Type B pancreatic cell (in vitro differentiated cells): Measurements from ENCODE around the gene PACSIN3. TPM values are rescaled to one million over a fixed set of nuclear protein-coding genes. Genes with fewer than 3 reads are reported as not detected.

ENCODE experiments used
- DNase-seq: peaks from one replicate; pipeline ENCODE4 v3.0.0; 2021; ENCODE audit warnings: mixed read lengths; ENCODE audit not compliant: unreplicated experiment; ENCODE audit errors: extremely low spot score
- H3K27ac Mint-ChIP-seq: 2 replicates; pipeline ENCODE4 v1.8.0; 2021; ENCODE audit warnings: mild to moderate bottlenecking, mixed read lengths
- H3K27me3 Mint-ChIP-seq: 2 replicates; pipeline ENCODE4 v1.8.0; 2021; ENCODE audit warnings: mixed read lengths
- H3K36me3 Mint-ChIP-seq: 2 replicates; pipeline ENCODE4 v1.8.0; 2021; ENCODE audit warnings: mixed read lengths
- H3K4me1 Mint-ChIP-seq: one replicate; pipeline ENCODE4 v1.8.0; 2021; ENCODE audit warnings: mixed read lengths; ENCODE audit not compliant: unreplicated experiment
- H3K4me3 Mint-ChIP-seq: 2 replicates; pipeline ENCODE4 v1.8.0; 2021; ENCODE audit warnings: mild to moderate bottlenecking, mixed read lengths
- H3K9me3 Mint-ChIP-seq: 2 replicates; pipeline ENCODE4 v1.8.0; 2021; ENCODE audit warnings: mixed read lengths
- CTCF ChIP-seq: fragments of 200-600 bp; sonication (generic); conservative IDR thresholded peaks from 2 replicates; pipeline ENCODE4 v1.5.0; 2021; ENCODE audit warnings: antibody characterized with exemption, mild to moderate bottlenecking
- total RNA-seq: library from RNA; stranded (reverse); gene quantifications from 2 replicates; pipeline ENCODE4 v1.2.1, GENCODE V29; 2021; ENCODE audit warnings: low replicate concordance

The PACSIN3 gene
- total RNA-seq, 1 donor from 2014 or later = 52.5 TPM

GRCh38 chr11:47229161-47229560 lies 42.9 kb upstream of the PACSIN3 start:
- H3K4me3 Mint-ChIP-seq = no peak overlapping the region
- H3K36me3 Mint-ChIP-seq = peaks cover 16% of the 10 kb centered on the region
- no peak overlapping the region for H3K27ac Mint-ChIP-seq
- H3K9me3 Mint-ChIP-seq = no peaks in the 10 kb centered on the region
- no peak for TF ChIP-seq CTCF
- DNase-seq = no peak
- no peaks in the 10 kb centered on the region for H3K27me3 Mint-ChIP-seq
- H3K4me1 Mint-ChIP-seq = peaks cover 2% of the 10 kb centered on the region

GRCh38 chr11:47225552-47226400 lies 39.5 kb upstream of the PACSIN3 start:
- H3K27me3 Mint-ChIP-seq = no peaks in the 10 kb centered on the region
- H3K36me3 Mint-ChIP-seq = peaks cover 21% of the 10 kb centered on the region
- no peaks in the 10 kb centered on the region for H3K9me3 Mint-ChIP-seq
- H3K4me3 Mint-ChIP-seq = no peak overlapping the region
- H3K27ac Mint-ChIP-seq = no peak overlapping the region
- DNase-seq = no peak
- H3K4me1 Mint-ChIP-seq = no peaks in the 10 kb centered on the region
- TF ChIP-seq CTCF = no peak

DNA sequence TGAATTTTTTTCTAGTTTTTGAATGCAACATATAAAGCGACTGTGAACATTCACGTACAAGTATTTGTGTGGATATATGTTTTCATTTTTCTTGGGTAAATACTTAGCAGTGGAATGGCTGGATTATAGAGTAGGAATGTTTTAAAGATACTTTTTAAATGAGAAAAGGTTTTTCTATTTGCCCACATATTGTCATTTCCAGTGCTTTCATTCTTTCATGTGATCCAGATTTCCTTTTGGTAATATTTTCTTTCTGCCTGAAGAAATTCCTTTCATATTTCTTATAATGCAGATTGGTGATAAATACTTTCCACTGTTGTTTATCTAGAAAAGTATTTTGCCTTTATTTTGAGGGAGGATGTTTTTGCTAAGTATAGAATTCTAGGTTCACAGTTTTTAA lies 36.5 kb upstream of the PACSIN3 start:
- H3K36me3 Mint-ChIP-seq = peaks cover 16% of the 10 kb centered on the region
- H3K4me1 Mint-ChIP-seq = peaks cover 16% of the 10 kb centered on the region
- H3K27me3 Mint-ChIP-seq = no peaks in the 10 kb centered on the region

GRCh38 chr11:47220401-47220821 lies 34.2 kb upstream of the PACSIN3 start:
- DNase-seq = no peak
- H3K27ac Mint-ChIP-seq = peak overlapping the region; percentile 14
- H3K36me3 Mint-ChIP-seq = peaks cover 18% of the 10 kb centered on the region
- no peak overlapping the region for H3K4me3 Mint-ChIP-seq
- no peak for TF ChIP-seq CTCF
- H3K4me1 Mint-ChIP-seq = peaks cover 30% of the 10 kb centered on the region
- H3K9me3 Mint-ChIP-seq = no peaks in the 10 kb centered on the region
- no peaks in the 10 kb centered on the region for H3K27me3 Mint-ChIP-seq

More for the DNA sequence above, 36.5 kb upstream of the PACSIN3 start:
- no peaks in the 10 kb centered on the region for H3K9me3 Mint-ChIP-seq
- no peak overlapping the region for H3K27ac Mint-ChIP-seq
- TF ChIP-seq CTCF = no peak
- no peak overlapping the region for H3K4me3 Mint-ChIP-seq
- no peak for DNase-seq

DNA sequence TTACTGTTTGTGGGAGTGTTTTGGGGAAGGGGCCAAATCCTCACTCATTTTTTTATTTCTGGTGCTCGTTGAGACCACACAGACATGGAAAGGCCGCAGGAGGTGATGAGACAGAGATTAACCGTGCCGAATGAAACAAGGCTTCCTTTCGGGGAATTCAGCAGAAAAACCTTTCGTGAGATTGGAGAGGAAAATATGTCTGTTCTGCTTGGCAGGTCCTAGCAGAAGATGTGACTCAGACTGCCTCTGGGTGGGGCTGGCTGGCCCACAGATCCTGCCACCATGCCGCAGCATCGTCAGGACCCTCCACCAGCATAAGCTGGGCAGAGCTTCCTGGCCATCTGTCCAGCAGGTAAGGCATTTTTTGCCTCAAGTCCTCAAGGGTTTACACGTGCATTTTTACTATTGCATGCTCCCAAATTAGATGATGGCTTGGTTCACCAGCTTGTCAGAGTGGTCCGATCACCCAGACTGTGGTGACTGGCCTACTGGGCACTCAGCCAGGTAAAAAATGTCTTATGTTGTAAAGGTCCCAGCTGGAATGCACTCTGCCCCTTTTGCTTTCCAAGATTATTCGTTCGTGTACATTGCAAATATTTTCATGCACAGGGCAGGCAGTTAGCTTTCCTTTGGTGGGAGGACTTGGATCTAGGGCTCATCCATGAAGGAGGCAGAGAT lies 30.0 kb upstream of the PACSIN3 start:
- Mint-ChIP-seq H3K4me3 (peak overlapping the region; percentile 98), H3K27ac (peak overlapping the region; percentile 96), H3K9me3 (no peaks in the 10 kb centered on the region), H3K4me1 (peaks cover 31% of the 10 kb centered on the region), H3K36me3 (peaks cover 13% of the 10 kb centered on the region), H3K27me3 (no peaks in the 10 kb centered on the region)
- DNase-seq = no peak
- TF ChIP-seq CTCF = no peak
